Inflammatory macrophage (primary cell): Measurements from ENCODE around the gene RYK.

ENCODE experiments used
- DNase-seq, 2 donors: peaks; one replicate each; pipeline ENCODE4 v3.0.0-alpha.2; 2020 to 2022

RYK gene

GRCh38 chr3:134146666-134147065 is 104.0 kb downstream of the RYK start:
- no peak for DNase-seq

DNA sequence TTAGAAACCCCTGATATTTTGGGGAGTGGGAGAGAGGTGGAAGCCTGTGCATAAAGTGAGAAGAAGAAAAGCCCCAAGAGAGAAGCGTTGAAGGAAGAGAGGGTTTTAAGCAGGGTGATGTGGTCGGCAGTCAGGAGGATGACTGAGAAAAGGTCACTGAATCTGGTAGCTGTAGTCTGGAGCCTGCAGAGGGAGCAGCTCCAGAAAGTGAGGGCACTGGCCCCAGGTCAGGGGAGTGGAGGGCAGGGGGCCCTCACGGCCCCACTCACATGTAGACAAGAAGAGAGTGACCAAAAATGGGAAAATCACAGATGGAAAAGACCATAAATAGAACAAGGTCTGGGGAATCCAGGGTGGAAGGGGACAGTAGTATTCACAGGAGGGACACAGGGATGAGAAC is 105.5 kb downstream of the RYK start:
- DNase-seq, result no peak

DNA sequence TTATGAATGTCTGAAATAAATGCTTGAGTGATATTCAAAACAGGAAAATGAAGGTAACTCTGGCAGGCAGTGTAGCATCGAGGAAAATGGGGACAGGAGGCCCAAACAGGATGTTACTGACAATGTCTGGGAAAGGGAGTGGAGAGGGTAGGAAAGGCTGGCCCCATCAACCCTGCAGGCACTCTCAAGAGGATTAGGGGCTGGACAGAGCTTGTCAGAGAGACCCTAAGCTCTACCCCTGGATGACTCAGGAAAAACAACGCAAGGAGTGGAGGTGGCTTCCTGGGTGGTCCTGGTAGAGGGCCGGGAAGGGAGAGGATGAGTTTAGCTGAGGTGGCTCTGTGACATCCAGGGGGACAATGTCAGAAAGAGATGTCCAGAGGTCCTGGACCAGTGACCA is 106.0 kb downstream of the RYK start:
- DNase-seq, result no peak

DNA sequence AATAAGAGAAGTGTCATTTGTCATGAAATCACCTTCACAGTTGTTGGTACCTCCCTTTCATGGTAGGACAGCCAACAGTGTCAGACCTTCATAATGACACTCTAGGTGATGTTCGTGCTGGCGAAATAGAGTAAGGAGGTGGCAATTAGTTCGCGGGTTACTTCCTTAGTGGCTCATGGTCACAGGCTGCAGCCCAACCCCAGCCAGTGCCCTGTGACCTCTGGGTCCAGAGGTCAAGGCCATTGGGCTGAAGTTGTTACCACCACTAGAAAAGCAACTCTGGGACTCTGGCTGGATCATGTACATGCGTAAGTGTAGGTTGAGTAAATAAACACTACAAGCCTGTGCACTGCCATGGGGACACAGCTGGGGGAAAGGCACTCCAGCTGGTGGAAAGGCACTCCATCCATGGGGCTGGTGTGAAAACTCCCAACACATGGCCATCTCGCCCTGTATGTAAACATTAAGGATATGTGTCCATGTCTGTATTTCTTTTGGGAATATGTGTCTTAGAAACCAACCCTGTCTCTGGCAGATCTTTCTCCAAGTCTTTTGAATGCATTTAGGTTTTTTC is 106.7 kb downstream of the RYK start:
- DNase-seq, result no peak

- DNase-seq, result no peak
Measured at GRCh38 chr3:134136604-134137003, 114.1 kb downstream of the RYK start.

DNA sequence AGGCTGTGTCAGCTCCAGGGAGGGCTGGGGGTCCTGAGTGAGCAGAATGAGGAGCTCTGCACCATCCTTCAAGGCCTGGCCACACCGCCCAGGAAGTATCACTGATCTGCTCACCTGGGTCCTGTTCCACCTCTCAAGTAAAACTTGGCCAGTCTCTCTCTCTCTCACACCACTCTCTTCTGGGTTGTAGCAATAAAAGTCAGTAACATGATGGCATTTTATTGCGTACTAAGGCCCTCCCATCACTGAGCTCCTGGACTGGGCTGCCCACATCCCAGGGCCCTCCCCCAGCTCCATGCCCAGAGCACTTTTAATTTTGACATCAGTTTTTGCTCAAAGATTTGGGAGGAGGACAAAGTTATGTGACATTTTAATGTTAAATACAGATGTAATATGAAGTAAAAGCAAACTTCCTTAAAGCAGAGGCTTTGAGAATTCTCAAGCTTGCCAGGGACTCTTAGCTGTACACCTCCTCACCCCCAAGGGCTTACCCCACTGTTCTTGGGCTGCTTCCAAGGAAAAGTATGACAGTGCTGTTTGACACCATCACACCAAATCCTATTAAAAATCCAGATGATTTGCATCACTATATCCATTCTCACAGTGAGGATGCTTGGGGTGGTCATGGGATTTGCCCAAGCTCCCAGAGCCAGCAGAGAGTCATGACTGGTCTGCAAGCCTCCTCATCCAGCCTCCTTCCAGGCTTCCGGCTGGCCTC is 115.8 kb downstream of the RYK start:
- DNase-seq, result no peak

- no peak for DNase-seq
Measured at GRCh38 chr3:134134240-134134639, 116.4 kb downstream of the RYK start.

- DNase-seq, result no peak
Measured at GRCh38 chr3:134132961-134133360, 117.7 kb downstream of the RYK start.

DNA sequence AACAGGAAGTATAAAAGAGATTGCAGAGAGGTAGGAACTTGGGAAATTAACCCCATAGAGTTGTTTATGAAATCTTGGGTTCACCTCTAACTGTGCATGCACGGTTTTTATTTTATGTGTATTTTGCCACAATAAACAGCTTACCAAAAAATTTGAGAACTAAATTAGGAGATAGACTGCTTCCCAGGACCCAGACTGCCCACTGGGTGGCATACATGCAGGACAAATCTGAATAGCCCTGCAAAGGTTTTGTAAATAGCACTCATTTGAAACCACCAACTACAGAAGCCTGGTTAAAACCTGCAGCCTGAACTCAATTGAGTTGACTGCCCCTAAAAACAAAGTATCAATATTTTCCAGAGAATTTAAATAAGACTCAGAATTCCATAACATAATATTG is 124.5 kb downstream of the RYK start:
- DNase-seq, result no peak

GRCh38 chr3:134114726-134115125 is 135.9 kb downstream of the RYK start:
- DNase-seq, result no peak

- DNase-seq, result no peak
Measured at GRCh38 chr3:134111616-134112015, 139.0 kb downstream of the RYK start.

- no peak for DNase-seq
Measured at GRCh38 chr3:134110963-134111362, 139.7 kb downstream of the RYK start.
